Loucy (cell line): ENCODE measurements around the gene ADAM22.

Experiments used
- EZH2phosphoT487 ChIP-seq: fragments of 200-600 bp; IDR thresholded peaks from 2 replicates; pipeline ENCODE4 v1.6.1; 2018; ENCODE audit warnings: antibody characterized with exemption, mild to moderate bottlenecking, moderate library complexity, borderline replicate concordance
- TF ChIP-seq, protein P1 (sequence below): fragments of 200-600 bp; sonication (generic); conservative IDR thresholded peaks from 2 replicates; pipeline ENCODE4 v1.5.1; 2014; ENCODE audit warnings: mild to moderate bottlenecking, antibody characterized with exemption, low read length

DNA sequence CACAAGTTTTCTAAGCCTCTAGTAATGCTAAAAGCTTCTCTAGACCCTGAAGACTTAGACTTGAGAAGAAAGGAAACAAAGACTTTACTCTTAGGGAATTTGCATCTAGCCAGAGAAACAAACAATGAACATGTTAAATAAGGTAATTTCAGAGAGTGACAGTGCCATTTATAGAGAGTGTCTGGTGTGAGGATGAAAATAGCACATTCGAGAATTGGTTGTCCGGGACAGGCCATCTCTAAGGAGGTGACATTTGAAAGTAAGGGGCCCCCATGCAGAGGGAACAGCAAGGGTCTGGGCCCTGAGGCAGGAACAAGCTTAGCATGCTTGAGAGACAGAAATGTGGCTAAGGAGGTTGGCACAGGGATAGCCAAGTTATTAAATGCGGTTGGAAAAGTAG is 48.1 kb downstream of the ADAM22 start:
- TF ChIP-seq, protein P1, sequence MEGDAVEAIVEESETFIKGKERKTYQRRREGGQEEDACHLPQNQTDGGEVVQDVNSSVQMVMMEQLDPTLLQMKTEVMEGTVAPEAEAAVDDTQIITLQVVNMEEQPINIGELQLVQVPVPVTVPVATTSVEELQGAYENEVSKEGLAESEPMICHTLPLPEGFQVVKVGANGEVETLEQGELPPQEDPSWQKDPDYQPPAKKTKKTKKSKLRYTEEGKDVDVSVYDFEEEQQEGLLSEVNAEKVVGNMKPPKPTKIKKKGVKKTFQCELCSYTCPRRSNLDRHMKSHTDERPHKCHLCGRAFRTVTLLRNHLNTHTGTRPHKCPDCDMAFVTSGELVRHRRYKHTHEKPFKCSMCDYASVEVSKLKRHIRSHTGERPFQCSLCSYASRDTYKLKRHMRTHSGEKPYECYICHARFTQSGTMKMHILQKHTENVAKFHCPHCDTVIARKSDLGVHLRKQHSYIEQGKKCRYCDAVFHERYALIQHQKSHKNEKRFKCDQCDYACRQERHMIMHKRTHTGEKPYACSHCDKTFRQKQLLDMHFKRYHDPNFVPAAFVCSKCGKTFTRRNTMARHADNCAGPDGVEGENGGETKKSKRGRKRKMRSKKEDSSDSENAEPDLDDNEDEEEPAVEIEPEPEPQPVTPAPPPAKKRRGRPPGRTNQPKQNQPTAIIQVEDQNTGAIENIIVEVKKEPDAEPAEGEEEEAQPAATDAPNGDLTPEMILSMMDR: no peak
- TF ChIP-seq EZH2phosphoT487: no peak
